HG02938 (cell line): ENCODE results near the gene MRGPRF.

Experiments used
- ATAC-seq: cut with Tn5 transposase; IDR thresholded peaks from one replicate; pipeline ENCODE4 v1.9.1; 2021; ENCODE audit warnings: mild to moderate bottlenecking, moderate library complexity; ENCODE audit not compliant: unreplicated experiment

Gene MRGPRF

DNA sequence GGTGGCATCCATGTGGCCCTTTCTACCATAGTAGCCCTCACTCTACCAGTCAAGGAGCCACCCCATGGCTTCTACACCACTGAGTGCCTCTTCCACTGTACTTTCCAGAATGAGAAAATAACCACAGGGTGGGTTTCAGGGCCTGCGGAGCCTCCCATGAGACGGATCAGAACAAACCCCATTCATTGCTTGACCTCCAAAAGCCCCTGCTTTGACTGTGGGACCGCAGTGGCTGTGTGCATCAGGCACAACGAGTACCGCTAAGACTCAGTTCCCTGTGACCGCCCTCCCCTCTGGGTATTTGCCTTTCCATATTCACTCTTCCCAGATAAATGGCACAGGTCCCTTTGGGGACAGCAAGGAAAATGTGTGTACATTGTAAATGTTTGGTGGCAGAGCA is 11.5 kb upstream of the MRGPRF start:
- no peak for ATAC-seq

- no peak for ATAC-seq
Measured at GRCh38 chr11:69022260-69022659, 9.2 kb upstream of the MRGPRF start.

DNA sequence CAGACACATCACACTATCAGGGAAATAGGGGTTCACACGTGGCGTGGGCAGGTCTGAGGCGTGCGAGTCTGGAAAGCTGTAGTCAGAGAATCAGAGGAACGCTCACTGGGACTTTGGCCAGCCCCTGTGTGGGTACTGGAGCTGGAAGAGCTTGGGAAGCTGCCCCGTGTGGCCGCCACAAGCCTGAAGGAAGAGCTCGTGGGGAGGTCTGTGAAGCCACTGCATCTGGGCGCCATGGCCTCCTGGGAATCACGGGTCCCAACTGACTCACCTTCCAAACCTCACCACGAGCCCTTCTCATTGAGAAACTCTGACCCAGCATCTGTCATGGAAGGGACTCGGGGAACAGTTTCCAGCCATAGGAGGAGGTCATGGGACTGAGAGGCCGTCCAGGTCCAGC is 5.9 kb upstream of the MRGPRF start:
- ATAC-seq, result no peak

DNA sequence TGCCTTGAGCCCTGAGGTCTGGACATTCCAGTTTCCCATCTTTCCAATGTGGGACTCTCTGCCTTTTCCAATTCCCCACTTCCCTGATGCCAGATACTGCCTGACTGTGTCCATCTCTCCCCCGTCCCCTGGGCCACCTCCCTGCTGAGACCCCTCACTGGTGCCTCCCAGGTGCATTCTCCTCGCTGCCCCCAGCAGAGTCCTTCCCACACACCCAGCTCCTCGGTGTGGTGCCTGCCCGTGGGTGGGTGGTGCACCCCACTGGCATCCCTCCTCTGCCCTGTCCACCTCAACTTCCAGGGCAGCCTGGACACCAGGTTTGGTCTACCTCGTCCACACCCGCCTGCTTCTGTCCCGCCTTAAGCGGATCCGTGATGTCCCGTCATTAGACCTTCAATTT is 4.9 kb upstream of the MRGPRF start:
- ATAC-seq, result no peak

GRCh38 chr11:69014898-69015549 is 2.0 kb upstream of the MRGPRF start:
- no peak for ATAC-seq

DNA sequence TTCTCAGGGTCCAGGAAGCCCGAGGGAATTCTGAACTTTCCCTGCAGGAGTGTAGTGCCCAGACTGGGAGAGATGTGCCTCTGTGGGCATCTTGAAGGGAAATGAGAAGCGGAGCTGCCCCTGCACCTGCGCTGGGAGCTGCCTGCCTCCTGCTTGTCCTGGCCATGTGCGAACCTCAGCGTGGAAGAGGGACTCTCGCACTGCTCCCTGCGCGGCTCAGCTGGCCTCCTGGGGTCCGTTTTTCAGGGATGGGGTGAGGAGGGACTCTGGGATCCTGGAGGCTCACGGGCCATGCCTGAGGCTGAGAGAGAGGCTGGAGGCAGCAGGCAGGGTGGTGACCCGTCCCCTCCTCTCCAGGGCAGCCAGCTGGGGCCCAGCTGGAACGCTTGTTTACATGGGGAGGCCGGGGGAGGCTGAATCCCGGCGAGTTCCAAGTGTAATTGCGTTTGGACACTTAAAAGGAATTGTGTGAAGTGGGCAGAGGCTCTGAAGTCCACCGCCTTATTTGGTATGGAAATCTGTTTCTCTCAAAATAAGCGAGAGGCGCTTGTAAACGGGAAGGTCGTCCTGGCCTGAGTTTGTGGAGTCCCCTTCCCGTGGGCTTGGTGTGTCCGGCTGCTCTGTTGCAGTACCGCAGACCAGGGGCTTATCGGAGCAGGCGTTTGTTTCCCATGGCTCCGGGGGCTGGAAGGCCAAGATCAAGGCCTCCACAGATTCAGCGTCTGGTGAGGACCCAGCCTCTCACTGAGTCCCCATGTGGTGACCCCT is 1.2 kb upstream of the MRGPRF start:
- no peak for ATAC-seq

DNA sequence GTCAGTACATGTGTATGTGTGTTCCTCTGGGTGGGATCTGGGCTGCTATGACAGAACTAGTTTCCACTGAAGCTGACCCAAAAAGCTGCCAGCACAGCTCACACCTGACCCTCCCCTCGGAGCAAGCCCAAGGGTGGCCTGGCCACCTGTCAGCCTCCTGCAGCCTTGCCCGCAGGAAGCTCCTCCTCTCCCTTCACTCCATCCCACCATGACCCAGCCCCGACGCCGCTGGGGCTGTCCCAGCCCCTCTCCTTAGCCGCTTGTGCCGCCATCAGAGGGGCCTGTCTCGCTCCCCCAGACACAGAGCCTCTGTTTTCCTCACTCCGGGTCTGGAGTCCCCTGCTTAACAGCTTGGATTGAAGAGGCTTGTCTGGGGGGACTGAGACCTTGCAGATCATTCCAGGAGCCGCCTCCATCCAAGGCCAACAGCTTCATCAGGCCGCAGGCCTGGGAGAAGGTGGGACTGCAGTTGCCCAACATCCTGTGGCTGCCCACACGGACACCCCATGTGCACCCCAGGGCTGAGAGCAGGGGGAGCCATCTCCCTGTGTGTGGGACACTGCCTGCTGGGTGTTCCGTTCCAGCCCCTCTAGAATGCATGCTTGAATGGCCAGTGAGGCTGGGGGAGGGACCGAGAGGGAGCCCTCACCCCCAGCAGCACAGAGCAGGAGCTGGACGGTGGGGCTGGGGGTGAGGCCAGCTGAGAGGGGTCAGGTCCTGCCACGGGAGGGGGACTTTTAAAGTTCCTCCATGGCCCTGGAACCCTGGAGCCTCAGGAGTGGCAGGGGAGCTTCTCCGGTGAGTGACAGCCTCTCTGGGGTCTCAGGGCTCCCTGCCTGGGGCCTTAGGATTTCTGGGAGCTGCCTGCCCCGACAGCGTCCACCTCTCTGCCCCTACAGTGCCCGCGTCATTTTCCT is 696 bp downstream of the MRGPRF start:
- no peak for ATAC-seq

DNA sequence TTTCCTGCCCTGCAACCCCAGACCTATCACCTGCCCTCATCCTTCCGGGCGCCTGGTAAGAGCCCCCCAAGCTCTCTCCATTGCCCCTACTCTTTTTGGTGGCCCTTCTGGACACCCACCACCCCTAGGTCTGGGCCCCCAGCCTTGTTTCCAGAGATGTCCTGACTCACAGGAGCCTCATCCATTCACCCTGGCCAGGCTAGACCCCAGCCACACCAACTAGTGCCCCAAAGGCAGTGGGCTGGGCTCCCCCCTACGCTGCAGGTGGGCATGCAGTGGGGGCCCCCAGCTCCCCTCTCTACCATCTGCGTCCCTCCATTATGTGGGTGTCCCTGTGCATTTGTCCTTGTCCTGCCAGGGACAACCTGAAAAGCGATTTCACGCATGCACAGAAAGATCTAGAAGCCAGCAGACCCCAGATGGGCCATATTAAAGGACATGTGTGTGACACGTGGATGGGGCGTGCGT is 1.4 kb downstream of the MRGPRF start:
- ATAC-seq, result no peak

- no peak for ATAC-seq
Measured at GRCh38 chr11:69010964-69011623, 2.0 kb downstream of the MRGPRF start.

GRCh38 chr11:69010361-69010891 is 2.6 kb downstream of the MRGPRF start:
- ATAC-seq, result no peak

GRCh38 chr11:69009441-69010211 is 3.4 kb downstream of the MRGPRF start:
- ATAC-seq, result no peak

- ATAC-seq, result no peak
Measured at GRCh38 chr11:69008737-69009440, 4.2 kb downstream of the MRGPRF start.

DNA sequence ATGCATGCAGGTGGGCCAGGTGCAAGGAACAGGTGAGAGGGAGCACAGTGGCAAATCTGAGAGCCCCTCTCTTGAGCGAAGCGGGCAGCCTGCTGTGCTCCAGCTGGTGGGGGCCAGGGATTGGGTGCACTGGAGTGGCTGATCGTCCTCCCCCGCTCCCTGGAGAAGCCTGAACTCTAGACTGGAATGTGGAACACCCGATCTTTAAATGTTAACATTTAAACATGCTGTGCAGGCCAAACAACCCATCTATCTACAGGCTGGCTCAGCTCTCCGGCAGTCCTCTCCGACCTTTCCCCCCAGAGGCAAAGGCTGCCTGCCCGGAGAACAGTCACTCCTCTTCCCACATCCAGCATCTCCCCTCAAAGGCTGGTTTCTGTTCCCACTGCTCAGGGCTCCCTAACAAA is 5.1 kb downstream of the MRGPRF start:
- ATAC-seq, result no peak

DNA sequence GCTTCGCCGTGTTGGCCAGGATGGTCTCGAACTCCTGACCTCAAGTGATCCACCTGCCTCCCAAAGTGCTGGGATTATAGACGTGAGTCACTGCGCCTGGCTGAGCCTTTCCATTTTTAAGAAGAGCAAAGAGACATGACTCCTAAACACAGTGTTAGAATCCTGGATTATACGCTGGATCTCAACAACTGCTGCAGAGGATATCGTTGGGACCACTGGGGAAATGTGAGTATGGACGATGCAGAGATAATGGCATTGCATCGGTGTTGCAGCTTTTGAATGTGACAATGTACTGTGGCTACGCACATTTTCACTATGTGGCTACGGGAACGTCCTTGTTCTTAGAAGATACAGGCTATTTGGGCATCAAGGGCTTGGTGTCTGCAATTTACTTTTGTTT is 6.2 kb downstream of the MRGPRF start:
- no peak for ATAC-seq

DNA sequence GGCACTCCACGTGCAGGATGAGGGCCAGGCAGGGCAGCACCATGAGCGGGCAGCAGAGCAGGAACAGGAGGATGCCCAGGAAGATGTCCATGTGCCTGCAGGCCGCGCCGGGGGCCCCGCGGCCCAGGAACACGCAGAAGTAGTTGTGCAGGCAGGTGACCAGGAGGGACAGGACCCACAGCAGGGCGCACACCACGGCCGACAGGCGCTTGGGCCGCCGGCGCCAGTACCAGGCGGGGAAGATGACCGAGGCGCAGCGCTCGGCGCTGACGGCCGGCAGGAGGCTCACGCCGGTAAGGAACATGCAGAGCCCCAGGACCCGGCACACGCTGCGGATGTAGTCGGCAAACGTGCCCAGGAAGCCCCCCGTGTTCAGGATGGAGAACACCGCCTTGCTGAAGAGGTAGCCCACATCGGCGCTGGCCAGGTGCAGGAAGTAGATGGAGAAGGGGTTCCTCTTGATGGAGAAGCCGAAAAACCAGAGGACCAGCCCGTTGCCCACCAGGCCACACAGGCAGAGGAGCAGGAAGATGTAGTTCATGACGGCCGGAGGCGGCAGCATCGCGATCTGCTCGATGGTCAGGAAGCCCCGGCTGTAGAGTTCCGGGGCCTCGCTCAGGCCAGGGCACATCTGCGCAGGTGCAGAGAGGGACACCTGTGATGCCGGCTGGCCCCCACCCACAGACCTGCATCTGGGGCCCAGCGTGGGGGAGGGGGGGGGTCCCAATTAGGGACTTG is 7.2 kb downstream of the MRGPRF start:
- ATAC-seq, result no peak

DNA sequence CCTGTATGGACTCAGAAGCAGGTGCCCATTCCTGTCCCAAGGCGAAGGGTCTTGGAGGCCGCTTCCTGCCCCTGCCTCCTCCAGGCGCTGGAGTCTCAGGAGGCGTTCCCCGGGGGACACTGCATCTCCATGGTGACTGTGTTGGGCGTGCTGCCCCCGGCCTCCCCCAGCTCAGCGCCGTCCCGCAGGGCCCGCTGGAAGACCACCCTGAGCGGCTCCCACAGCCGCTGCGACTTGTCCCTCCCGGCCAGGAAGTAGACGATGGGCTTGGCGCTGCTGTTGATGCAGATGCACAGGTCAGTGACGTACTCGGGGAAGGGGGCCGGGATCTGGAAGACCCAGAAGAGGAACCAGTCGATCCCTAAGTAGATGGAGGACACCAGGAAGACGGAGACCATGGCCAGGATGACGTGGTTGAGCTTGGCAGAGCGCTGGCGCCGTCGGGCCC is 7.8 kb downstream of the MRGPRF start:
- ATAC-seq, result no peak

DNA sequence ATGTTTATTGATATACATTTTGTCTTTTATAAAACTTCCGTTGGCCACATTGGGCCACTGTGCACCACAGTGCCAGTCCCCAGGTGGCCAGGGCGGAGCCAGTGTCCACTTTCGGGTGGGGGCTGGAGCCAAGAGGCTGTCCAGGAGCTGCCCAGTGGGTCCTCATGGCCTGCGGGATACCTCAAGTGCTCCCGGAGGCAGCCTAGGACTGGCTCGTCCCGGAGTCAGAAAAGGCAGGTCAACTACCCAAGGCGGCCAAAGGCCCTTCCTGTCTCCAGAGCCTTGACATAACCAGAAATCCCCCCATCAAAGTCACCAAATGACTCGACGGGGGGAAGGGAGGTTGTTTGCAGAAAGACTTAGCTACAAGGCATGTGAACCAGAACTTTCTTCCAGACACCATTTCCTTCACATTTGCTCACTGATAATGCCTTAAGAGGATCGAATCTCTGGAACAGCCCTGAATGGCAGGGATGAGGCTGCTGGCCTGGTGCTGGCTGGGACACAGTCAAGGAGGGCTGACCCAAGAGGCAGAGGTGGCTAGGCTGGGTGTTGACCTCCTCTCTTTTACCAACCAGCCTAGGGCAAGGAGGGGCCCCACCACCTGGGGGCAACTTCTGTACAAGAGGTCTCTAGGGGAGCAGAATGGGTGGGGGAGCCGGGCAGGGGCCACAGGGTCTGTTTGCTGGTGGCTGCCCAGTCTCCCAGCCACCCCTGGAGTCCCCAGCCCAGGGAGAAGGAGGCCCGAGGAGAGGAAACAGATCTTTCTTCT is 8.4 kb downstream of the MRGPRF start:
- no peak for ATAC-seq

DNA sequence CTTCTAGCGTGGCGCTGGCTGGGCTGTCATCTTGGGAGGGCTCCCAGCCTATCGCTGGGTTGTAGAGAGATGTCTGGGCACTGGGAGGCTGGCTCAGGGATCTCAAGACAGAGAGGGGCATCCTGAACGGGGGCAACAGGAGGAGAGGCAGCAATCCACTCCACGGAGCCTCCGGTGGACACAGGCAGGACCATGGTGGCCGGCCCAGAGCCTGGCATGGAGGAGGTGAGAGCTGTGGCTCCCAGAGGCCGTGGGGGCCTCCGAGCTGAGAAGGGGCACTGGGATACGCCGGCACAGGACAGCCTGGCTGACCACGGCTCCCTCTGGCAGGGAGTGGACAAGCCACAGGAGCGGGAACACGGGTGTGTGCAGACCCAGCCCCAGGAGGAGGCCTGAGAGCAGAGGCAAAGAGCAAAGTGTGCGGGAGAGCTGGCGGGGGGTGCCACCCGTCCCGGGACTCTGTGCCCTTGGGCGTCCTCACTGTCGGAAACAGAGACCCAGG is 9.1 kb downstream of the MRGPRF start:
- no peak for ATAC-seq
